ENCODE data around the gene RBM4B.

Gene RBM4B

DNA sequence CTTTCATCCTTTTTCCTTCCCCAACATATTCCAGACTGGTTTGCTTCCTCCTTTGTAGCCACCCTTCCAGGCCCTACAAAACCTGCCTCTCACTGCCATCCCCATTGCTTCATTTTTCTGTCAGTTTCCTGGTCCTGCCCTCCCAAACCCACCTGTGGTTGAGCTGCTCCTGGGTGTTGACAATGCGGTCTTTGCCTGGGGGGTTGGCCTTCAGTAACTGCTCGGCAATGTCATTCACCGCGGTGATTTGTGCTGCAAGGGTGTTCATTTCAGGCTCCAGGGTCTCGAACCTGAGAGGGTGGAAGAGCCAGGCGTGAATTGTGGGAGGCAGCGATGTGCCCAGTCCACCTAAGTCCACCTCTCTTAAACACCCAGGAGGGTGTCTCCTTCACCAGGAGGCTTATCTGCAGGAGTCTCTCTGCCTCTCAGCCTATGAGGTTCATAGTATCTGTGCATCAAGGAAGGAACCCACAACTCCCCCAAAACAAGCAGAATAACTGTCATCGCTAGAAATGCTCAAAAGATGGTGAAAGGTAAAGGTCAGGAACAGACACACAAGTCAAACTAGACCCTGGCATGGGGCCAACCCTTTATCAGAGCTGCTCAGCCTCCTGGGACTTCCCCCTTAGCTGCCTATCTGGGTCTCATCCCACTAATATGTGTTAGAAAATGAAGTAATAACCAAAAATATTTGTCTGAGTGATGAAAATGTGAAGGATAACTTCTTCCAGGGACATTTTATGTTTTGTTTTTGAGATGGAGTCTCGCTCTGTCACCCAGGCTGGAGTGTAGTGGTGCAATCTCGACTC, 23.9 kb upstream of the RBM4B start:
- Histone ChIP-seq H3K27ac (no peak overlapping the region), H3K9me3 (replicated peaks in 1 of 11) (peaks cover 0 to 10% (median 0%) of the 10 kb centered on the region in 11 experiments; a peak in 4 of 22 replicates), H3K4me3 (no peak overlapping the region), H3K9ac (no peak overlapping the region), H3K27me3 (no peaks in the 10 kb centered on the region), H4K20me1 (peaks cover 0 to 12% (median 0%) of the 10 kb centered on the region in 11 experiments; a peak in 1 of 22 replicates), H3K36me3 (peaks cover 5 to 97% (median 87%) of the 10 kb centered on the region in 11 experiments; a peak in 20 of 22 replicates), H3K4me1 (no peaks in the 10 kb centered on the region), H3K4me2 (no peak overlapping the region)
- no peak for TF ChIP-seq Cebpa-rat (IDR thresholded peaks at IDR 0.05)

DNA sequence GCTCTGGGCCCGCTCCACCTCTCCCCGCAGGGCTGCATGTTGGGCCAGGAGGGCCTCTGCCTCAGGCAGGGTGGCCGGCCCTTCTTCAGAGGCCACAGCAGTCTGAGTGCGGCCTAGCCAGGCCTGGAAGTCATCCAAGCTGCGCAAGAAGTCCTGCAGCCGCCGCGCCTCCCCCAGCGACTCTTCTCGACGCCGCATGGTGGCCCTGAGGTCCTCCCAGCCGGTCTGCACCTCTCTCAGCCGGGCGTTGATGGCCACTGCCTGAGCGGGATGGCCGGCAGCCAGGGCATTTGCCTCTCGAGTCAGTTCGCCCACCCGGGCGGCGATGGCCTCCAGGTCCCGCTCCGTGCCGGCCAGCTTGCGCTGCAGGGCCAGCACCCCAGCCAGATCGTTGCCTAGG, 23.1 kb upstream of the RBM4B start:
- no peaks in the 10 kb centered on the region for H3K4me1 ChIP-seq
- H3K9me3 ChIP-seq (replicated peaks in 1 of 11) = peaks cover 0 to 10% (median 0%) of the 10 kb centered on the region in 11 experiments; a peak in 4 of 22 replicates
- peaks cover 5 to 98% (median 91%) of the 10 kb centered on the region in 11 experiments; a peak in 20 of 22 replicates for H3K36me3 ChIP-seq
- H3K27ac ChIP-seq = no peak overlapping the region
- no peak overlapping the region for H3K4me3 ChIP-seq
- no peaks in the 10 kb centered on the region for H3K27me3 ChIP-seq
- peaks cover 0 to 12% (median 0%) of the 10 kb centered on the region in 11 experiments; a peak in 1 of 22 replicates for H4K20me1 ChIP-seq
- H3K9ac ChIP-seq = no peak overlapping the region
- no peak overlapping the region for H3K4me2 ChIP-seq
- no peak for TF ChIP-seq Cebpa-rat (IDR thresholded peaks at IDR 0.05)

DNA sequence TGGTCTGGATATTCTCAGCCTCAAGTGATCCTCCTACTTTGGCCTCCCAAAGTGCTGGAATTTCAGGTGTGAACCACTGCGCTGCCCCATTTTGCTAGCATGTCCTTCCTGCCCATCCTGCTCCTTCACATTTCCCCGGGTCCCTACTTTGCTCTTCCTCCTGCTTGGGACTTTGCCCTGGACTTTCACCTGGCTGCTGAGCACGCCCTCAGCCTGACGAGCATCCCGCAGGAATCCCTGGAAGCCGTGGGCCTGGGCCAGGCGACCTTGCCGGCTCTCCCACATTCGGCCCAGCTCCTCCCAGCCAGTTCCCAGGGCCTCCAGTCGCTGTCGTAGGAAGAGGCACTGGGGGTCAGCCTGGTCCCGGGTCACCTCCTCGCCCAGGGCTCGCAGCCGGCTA, 22.6 kb upstream of the RBM4B start:
- Histone ChIP-seq H3K36me3 (peaks cover 5 to 98% (median 91%) of the 10 kb centered on the region in 11 experiments; a peak in 20 of 22 replicates), H4K20me1 (peaks cover 0 to 12% (median 0%) of the 10 kb centered on the region in 11 experiments; a peak in 1 of 22 replicates), H3K9me3 (replicated peaks in 1 of 11) (peaks cover 0 to 10% (median 0%) of the 10 kb centered on the region in 11 experiments; a peak in 4 of 22 replicates), H3K4me3 (no peak overlapping the region), H3K4me2 (no peak overlapping the region), H3K4me1 (no peaks in the 10 kb centered on the region), H3K27ac (no peak overlapping the region), H3K9ac (no peak overlapping the region), H3K27me3 (no peaks in the 10 kb centered on the region)
- no peak for TF ChIP-seq Cebpa-rat (IDR thresholded peaks at IDR 0.05)

DNA sequence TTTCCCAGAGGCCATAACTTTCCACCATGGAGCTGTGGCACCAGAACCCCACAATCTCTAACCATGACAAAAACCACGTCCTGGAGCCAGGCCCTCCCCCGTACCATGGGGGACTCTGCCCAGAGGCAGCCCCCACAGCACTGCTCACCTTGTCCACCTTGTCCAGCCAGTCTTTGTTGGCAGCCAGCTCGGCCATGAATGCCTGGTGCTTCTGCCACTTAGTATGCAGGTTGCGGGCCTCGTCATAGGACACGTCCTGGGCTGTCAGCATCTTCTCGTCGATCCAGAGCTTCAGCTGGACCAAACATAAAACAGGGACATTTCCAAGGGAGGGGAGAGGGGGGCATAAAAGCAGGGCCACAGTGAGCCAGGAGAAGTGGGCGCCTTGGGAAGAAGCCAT, 20.8 kb upstream of the RBM4B start:
- Histone ChIP-seq H3K9ac (no peak overlapping the region), H4K20me1 (peaks cover 0 to 14% (median 0%) of the 10 kb centered on the region in 11 experiments; a peak in 2 of 22 replicates), H3K4me1 (no peaks in the 10 kb centered on the region), H3K27ac (no peak overlapping the region), H3K36me3 (peaks cover 5 to 97% (median 91%) of the 10 kb centered on the region in 11 experiments; a peak in 20 of 22 replicates), H3K9me3 (replicated peaks in 1 of 11) (peaks cover 0 to 10% (median 0%) of the 10 kb centered on the region in 11 experiments; a peak in 4 of 22 replicates), H3K4me2 (no peak overlapping the region), H3K27me3 (no peaks in the 10 kb centered on the region), H3K4me3 (no peak overlapping the region)
- TF ChIP-seq Cebpa-rat (IDR thresholded peaks at IDR 0.05) = no peak

DNA sequence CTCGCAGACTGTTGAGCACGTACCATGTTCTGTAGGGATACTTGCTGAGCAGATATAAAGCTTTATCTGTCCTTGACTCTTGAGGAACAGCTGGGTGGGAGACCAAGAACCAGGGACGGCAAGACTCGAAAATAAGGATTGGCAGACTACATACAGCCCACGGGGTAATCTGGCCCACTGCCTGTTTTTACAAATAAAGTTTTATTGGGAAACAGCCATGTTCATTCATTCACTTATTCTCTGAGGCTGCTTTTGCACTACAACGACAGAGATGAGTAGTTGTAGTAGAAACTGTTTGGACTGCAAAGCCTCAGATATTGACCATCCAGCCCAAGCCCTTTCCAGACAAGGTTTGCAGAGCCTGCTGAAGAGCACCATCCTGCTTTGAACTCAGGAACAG, 20.3 kb upstream of the RBM4B start:
- Histone ChIP-seq H3K9me3 (replicated peaks in 1 of 11) (peaks cover 0 to 10% (median 0%) of the 10 kb centered on the region in 11 experiments; a peak in 4 of 22 replicates), H3K9ac (no peak overlapping the region), H3K36me3 (peaks cover 5 to 97% (median 90%) of the 10 kb centered on the region in 11 experiments; a peak in 20 of 22 replicates)

DNA sequence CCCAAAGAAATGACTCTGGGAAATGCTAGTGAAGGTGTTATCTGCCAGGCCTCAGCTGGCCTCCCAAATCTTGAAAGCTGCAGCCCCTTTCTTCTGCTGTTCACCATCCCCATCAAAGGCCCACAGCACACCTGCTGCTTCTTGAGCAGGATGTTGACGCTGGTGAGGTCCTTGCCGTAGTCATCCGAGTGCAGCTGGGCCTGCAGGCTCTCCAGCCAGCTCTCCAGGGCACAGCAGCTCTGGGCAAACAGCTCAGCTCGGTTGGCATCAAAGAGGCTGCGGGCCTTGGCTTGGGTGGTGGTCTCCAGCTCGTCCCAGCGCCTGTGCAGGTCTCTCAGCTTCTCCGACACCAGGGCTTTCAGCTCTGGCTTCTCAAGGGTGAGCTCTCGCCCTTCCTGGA, 18.5 kb upstream of the RBM4B start:
- H4K20me1 ChIP-seq = peaks cover 0 to 16% (median 0%) of the 10 kb centered on the region in 11 experiments; a peak in 2 of 22 replicates
- no peak overlapping the region; a peak in 1 of 22 replicates for H3K9ac ChIP-seq
- H3K9me3 ChIP-seq (replicated peaks in 1 of 11) = peaks cover 0 to 10% (median 0%) of the 10 kb centered on the region in 11 experiments; a peak in 4 of 22 replicates
- H3K4me1 ChIP-seq = no peaks in the 10 kb centered on the region
- no peak overlapping the region for H3K27ac ChIP-seq
- TF ChIP-seq Cebpa-rat (IDR thresholded peaks at IDR 0.05) = no peak
- H3K4me3 ChIP-seq = no peak overlapping the region
- peaks cover 5 to 98% (median 94%) of the 10 kb centered on the region in 11 experiments; a peak in 20 of 22 replicates for H3K36me3 ChIP-seq
- no peaks in the 10 kb centered on the region for H3K27me3 ChIP-seq
- H3K4me2 ChIP-seq = no peak overlapping the region

More for the DNA sequence above, 20.3 kb upstream of the RBM4B start:
- no peak for TF ChIP-seq Cebpa-rat (IDR thresholded peaks at IDR 0.05)
- H3K27me3 ChIP-seq = no peaks in the 10 kb centered on the region
- H3K4me3 ChIP-seq = no peak overlapping the region
- H4K20me1 ChIP-seq = peaks cover 0 to 14% (median 0%) of the 10 kb centered on the region in 11 experiments; a peak in 2 of 22 replicates
- no peak overlapping the region for H3K4me2 ChIP-seq
- no peaks in the 10 kb centered on the region for H3K4me1 ChIP-seq
- no peak overlapping the region for H3K27ac ChIP-seq

DNA sequence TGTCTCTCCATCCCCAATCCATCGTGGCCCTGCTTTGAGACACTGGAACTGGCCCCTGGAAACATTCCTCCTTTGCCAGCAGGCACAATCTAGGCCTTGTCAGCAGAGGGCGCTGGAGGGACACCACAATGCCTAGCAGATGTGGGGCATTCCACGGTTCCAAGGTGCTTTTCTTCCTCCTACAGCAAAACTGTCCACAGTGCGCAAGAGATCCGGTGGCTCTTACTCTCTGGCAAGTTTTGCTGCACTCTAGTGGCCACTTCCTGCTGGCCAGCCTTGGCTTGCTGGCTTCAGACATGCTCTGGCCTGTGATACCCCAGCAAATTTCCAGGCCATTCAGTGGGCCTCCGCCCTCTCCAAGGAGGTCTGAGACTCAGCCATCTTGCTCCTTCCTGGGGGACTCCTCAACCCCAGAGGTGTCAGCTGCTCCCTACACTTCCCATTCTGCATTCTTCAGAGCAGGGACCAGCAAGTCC, 17.1 kb upstream of the RBM4B start:
- H3K27me3 ChIP-seq = no peaks in the 10 kb centered on the region
- TF ChIP-seq Cebpa-rat (IDR thresholded peaks at IDR 0.05) = no peak
- no peak overlapping the region for H3K4me3 ChIP-seq
- peaks cover 0 to 18% (median 0%) of the 10 kb centered on the region in 11 experiments; a peak in 2 of 22 replicates for H4K20me1 ChIP-seq
- H3K4me2 ChIP-seq = no peak overlapping the region
- no peak overlapping the region; a peak in 1 of 22 replicates for H3K9ac ChIP-seq
- H3K27ac ChIP-seq = no peak overlapping the region
- no peaks in the 10 kb centered on the region for H3K4me1 ChIP-seq
- H3K9me3 ChIP-seq (replicated peaks in 1 of 11) = peaks cover 0 to 4% (median 0%) of the 10 kb centered on the region in 11 experiments; a peak in 2 of 22 replicates
- peaks cover 4 to 98% (median 93%) of the 10 kb centered on the region in 11 experiments; a peak in 18 of 22 replicates for H3K36me3 ChIP-seq

DNA sequence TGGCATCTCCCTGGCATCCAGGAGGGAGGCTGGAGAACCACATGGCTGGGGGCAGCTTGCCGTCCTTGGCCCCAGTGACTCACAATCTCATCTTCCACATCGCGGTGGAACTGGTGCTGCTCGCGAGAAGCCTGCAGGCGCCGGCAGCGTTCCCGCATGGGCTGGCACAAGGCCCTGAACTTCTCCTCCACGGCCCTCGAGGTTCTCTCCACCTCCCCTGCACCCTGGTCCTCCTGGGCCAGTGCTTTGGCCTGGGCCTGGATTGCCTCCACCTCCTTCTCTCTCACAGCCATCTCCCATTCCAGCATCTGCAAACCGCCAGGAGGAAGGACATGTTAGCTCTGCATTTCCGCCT, 16.3 kb upstream of the RBM4B start:
- H3K36me3 ChIP-seq = peaks cover 0 to 98% (median 93%) of the 10 kb centered on the region in 11 experiments; a peak in 16 of 22 replicates
- no peaks in the 10 kb centered on the region for H3K9me3 ChIP-seq (replicated peaks in 1 of 11)
- H3K9ac ChIP-seq = peak overlapping the region in 1 of 11 experiments; percentile 10; a peak in 1 of 22 replicates
- no peak for TF ChIP-seq Cebpa-rat (IDR thresholded peaks at IDR 0.05)
- no peaks in the 10 kb centered on the region for H3K4me1 ChIP-seq
- H3K4me2 ChIP-seq = no peak overlapping the region
- no peak overlapping the region for H3K27ac ChIP-seq
- no peak overlapping the region for H3K4me3 ChIP-seq
- H3K27me3 ChIP-seq = no peaks in the 10 kb centered on the region
- peaks cover 0 to 16% (median 0%) of the 10 kb centered on the region in 11 experiments; a peak in 2 of 22 replicates for H4K20me1 ChIP-seq
